ENCODE data around the gene CD3E. TPM values are rescaled to one million over a fixed set of nuclear protein-coding genes. Genes with fewer than 3 reads are reported as not detected.

Gene CD3E
- total and polyA plus RNA-seq, 8 donors: 0.23 to 2.1 (median 1.2) TPM

DNA sequence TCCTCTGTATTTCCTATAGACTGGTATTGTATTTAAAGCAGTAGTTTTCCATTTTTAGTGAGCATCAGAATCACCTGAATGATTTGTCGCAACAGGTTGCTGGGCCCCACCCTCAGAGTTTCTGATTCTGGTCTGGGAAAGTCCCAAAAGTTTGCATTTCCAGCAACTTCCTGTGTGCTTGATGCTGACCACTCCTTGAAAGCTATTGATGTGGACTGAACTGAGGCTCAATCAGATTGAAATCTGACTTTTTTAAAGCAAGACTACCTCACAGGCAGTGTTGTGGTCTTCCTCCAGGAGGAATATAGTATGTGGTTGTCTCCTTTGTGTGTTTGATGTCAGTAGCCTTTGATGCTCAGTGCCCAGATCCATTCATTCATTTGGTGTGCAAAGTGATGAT lies 23.2 kb upstream of the CD3E start:
- WGBS, 2 donors: 90 to 97% methylated on average over 1 of the region's 1 CpG
- Histone ChIP-seq H3K9me3 (no peaks in the 10 kb centered on the region), H3K4me3 (no peak overlapping the region), H3K4me1 (no peaks in the 10 kb centered on the region), H3K27ac (no peak overlapping the region), H3K27me3 (no peaks in the 10 kb centered on the region), H3K36me3 (no peaks in the 10 kb centered on the region)
- ATAC-seq (no peak), FAIRE-seq (no peak), DNase-seq (no peak)
- TF ChIP-seq, protein P1, sequence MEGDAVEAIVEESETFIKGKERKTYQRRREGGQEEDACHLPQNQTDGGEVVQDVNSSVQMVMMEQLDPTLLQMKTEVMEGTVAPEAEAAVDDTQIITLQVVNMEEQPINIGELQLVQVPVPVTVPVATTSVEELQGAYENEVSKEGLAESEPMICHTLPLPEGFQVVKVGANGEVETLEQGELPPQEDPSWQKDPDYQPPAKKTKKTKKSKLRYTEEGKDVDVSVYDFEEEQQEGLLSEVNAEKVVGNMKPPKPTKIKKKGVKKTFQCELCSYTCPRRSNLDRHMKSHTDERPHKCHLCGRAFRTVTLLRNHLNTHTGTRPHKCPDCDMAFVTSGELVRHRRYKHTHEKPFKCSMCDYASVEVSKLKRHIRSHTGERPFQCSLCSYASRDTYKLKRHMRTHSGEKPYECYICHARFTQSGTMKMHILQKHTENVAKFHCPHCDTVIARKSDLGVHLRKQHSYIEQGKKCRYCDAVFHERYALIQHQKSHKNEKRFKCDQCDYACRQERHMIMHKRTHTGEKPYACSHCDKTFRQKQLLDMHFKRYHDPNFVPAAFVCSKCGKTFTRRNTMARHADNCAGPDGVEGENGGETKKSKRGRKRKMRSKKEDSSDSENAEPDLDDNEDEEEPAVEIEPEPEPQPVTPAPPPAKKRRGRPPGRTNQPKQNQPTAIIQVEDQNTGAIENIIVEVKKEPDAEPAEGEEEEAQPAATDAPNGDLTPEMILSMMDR (IDR thresholded peaks at IDR 0.05): no peak
- intact Hi-C loops (cut with DNase I): loop anchor here in 1 of 3 donors (10.0 kb wide), 1 partner anchor 76 kb away; no protein-coding TSS in a partner anchor

DNA sequence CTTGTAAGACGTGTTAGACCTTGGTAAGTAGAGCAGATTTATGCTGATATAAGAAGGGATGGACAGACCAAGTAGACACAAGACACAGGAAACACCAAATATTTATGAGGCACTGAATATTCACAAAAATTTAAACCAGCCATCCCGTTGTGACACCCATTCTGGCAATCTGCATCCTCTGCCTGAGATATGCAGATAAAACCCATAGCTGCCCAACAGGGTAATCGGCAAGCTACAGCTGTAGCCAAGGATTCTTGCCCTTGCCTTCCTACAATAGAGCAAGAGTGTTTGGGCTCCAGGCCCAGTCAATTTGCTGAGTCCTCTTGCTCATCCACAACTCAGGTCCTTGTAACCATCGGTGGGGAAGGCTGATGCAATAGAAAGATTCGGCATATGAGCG lies 21.9 kb upstream of the CD3E start:
- H3K4me1 ChIP-seq: no peaks in the 10 kb centered on the region
- intact Hi-C loops (cut with DNase I): loop anchor here in 1 of 3 donors (10.0 kb wide), 1 partner anchor 78 kb away; no protein-coding TSS in a partner anchor

DNA sequence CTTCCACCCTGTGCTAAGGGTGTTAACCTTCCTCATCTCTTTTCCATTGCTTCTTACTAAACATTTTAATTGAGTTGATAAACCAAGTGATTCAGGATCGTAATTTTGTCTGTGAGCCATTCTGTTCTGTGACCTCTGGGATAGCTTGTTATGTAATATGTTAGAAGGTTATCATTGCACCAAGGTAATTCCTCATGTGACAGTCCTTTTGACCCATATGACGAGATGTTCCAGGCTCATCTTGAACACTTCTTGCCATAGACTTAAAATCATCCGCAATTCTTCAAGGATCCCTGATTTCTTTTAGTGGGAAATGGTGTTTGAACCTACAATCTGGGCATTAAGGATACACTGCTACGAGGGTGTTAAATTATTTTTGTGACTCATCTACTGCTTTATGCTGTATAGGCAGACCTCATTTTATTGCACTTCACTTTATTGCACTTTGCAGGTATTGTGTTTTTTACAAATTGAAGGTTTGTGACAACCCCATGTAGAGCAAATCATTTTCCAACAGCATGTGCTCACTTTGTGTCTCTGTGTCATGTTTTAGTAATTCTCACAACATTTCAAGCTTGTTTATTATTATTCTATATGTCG lies 21.4 kb upstream of the CD3E start:
- H3K27ac ChIP-seq: no peak overlapping the region

More for the DNA sequence above, 21.9 kb upstream of the CD3E start:
- no peak for DNase-seq
- no peak for ATAC-seq
- Histone ChIP-seq H3K4me3 (no peak overlapping the region), H3K36me3 (no peaks in the 10 kb centered on the region), H3K27me3 (peaks cover 0 to 3% (median 0%) of the 10 kb centered on the region in 4 donors), H3K27ac (no peak overlapping the region), H3K9me3 (no peaks in the 10 kb centered on the region)
- FAIRE-seq: no peak
- TF ChIP-seq, protein P1 (IDR thresholded peaks at IDR 0.05): no peak
- 73 to 87% methylated on average over 6 of the region's 6 CpGs for WGBS, 2 donors

DNA sequence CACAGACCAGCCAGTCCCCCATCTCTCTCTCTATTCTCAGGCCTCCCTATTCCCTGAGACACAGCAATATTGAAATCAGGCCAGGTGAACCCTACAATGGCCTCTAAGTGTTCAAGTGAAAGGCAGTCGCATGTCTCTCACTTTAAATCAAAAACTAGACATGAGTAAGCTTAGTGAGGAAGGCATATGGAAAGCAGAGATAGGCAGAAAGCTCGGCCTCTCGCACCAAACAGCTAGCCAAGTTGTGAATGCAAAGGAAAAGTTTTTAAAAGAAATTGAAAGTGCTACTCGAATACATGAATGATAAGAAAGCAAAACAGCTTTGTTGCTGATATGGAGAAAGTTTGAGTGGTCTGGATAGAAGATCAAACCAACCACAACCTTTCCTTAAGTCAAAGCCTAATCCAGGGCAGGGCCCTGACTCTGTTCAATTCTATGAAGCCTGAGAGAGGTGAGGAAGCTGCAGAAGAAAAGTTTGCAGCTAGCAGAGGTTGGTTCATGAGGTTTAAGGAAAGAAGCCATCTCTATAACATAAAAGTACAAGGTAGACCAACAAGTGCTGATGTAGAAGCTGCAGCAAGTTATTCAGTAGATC lies 20.7 kb upstream of the CD3E start:
- Histone ChIP-seq H3K9me3 (no peaks in the 10 kb centered on the region), H3K36me3 (no peaks in the 10 kb centered on the region), H3K4me1 (no peaks in the 10 kb centered on the region), H3K27ac (no peak overlapping the region), H3K27me3 (peaks cover 0 to 3% (median 0%) of the 10 kb centered on the region in 4 donors), H3K4me3 (no peak overlapping the region)
- intact Hi-C loops (cut with DNase I): loop anchor here in 1 of 3 donors (10.0 kb wide), 1 partner anchor 79 kb away; no protein-coding TSS in a partner anchor
- TF ChIP-seq, protein P1 (IDR thresholded peaks at IDR 0.05): no peak
- FAIRE-seq: no peak
- no peak for ATAC-seq
- 67% methylated on average over 4 of the region's 4 CpGs for WGBS, 2 donors
- DNase-seq: no peak

More for the DNA sequence above, 21.4 kb upstream of the CD3E start:
- TF ChIP-seq, protein P1 (IDR thresholded peaks at IDR 0.05): no peak
- no peaks in the 10 kb centered on the region for H3K9me3 ChIP-seq
- intact Hi-C loops (cut with DNase I): loop anchor here in 1 of 3 donors (10.0 kb wide), 1 partner anchor 78 kb away; no protein-coding TSS in a partner anchor
- no peaks in the 10 kb centered on the region for H3K36me3 ChIP-seq
- no peak for FAIRE-seq
- H3K4me1 ChIP-seq: no peaks in the 10 kb centered on the region
- peaks cover 0 to 3% (median 0%) of the 10 kb centered on the region in 4 donors for H3K27me3 ChIP-seq
- no peak for DNase-seq
- no peak overlapping the region for H3K4me3 ChIP-seq
- no peak for ATAC-seq
- WGBS, 2 donors: 62 to 74% methylated on average over 5 of the region's 5 CpGs

DNA sequence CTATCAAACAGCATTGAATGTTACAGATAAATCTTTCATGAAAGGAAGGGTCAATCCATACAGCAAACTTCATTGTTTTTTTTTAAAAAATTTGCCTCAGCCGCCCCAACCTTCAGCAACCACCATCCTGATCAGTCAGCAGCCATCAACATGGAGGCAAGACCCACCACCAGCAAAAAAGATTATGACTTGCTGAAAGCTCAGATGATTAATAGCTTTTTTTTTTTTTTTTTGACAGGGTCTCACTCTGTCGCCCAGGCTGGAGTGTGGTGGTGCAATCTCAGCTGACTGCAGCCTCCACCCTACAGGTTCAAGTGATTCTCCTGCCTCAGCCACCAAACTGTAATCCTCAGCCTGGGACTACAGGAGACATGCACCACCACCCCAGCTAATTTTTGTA lies 18.0 kb upstream of the CD3E start:
- no peak for DNase-seq
- no peaks in the 10 kb centered on the region for H3K9me3 ChIP-seq
- ATAC-seq: no peak
- intact Hi-C loops (cut with DNase I): loop anchor here in 1 of 3 donors (5.0 to 10.0 kb wide), 2 partner anchors 82 to 139 kb away; no protein-coding TSS in a partner anchor
- FAIRE-seq: no peak
- TF ChIP-seq, protein P1 (IDR thresholded peaks at IDR 0.05): no peak
- peaks cover 0 to 3% (median 0%) of the 10 kb centered on the region in 4 donors for H3K27me3 ChIP-seq
- no peak overlapping the region for H3K4me3 ChIP-seq
- no peak overlapping the region for H3K27ac ChIP-seq
- WGBS, 2 donors: 73 to 93% methylated on average over 2 of the region's 2 CpGs
- H3K36me3 ChIP-seq: no peaks in the 10 kb centered on the region
- H3K4me1 ChIP-seq: no peaks in the 10 kb centered on the region

All from pancreas (tissue), 10 donors.